Central memory CD8-positive, alpha-beta T cell (primary cell): Measurements from ENCODE around the gene PPP2R1B.

Source experiments
- ATAC-seq: fragments of 150-1000 bp; cut with Tn5 transposase; replicated peaks from 2 replicates; pipeline ENCODE4 v1.10.0; 2022; ENCODE audit warnings: mild to moderate bottlenecking, moderate FRiP score, moderate number of reproducible peaks; ENCODE audit not compliant: poor library complexity, severe bottlenecking; ENCODE audit errors: extremely low read depth
- DNase-seq, 2 donors: peaks; one replicate each; pipeline ENCODE4 v3.0.0; 2021; ENCODE audit warnings: low spot score in 2 of 2
- H3K27ac Mint-ChIP-seq: one replicate; pipeline ENCODE4 v1.8.0; 2022; ENCODE audit warnings: low read depth, mild to moderate bottlenecking, moderate library complexity, mixed read lengths
- H3K27me3 Mint-ChIP-seq: one replicate; pipeline ENCODE4 v1.8.0; 2022; ENCODE audit warnings: mixed read lengths
- H3K36me3 Mint-ChIP-seq: one replicate; pipeline ENCODE4 v1.8.0; 2022; ENCODE audit warnings: mild to moderate bottlenecking, moderate library complexity, mixed read lengths; ENCODE audit not compliant: insufficient read depth
- H3K4me1 Mint-ChIP-seq: one replicate; pipeline ENCODE4 v1.8.0; 2022; ENCODE audit warnings: mixed read lengths
- H3K4me3 Mint-ChIP-seq: one replicate; pipeline ENCODE4 v1.8.0; 2022; ENCODE audit warnings: mild to moderate bottlenecking, moderate library complexity, mixed read lengths
- H3K9me3 Mint-ChIP-seq: one replicate; pipeline ENCODE4 v1.8.0; 2022; ENCODE audit warnings: mixed read lengths

Gene PPP2R1B

DNA sequence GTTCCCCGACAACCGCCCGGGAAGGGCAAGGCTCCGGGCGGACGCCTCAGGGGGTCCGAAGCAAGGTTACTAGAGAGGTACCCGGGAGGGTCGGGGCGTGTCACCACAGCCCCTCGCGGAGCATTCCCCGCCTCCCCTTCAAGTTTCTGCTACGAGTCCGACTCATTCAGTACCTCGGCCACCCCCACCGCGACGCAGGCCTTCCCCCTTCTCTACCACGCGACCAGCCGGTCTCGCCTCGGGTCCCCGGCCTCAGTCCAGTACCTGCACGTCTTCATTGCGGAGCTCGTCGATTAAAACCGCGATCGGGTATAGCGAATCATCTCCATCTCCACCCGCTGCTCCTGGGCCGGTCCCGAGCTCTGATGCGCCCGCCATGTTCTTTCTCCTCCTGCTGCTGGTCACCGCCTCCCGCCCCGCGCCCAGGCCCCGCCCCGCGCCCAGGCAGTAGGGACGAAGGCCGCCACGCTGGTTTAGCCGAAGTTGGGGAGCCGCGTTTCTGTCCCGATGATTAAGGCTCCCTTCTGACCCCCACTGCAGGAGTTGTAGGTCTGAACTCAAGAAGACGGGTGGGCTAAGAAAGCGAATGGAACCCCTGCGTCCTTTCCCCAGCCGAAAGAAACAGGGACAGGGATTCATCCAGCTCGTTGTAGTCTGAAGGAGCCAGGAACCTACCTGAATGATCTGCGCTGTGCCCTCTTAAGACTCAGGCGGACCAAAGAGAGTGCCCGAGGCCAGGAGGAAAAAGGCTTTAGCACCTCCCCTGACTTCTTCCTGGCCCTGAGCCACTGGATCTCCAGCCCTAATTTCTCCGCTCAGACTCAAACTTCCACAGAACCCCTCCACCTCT, at the start of gene PPP2R1B:
Gene PPP2R1B (minus strand): TSS at position 406 of the 850 bp plus-strand sequence. CDS start 28 bp downstream, at position 378.
- H3K9me3 Mint-ChIP-seq: no peaks in the 10 kb centered on the region
- DNase-seq: peak; percentile 45 to 47
- ATAC-seq: peak; percentile 94
- peak within 1 kb of the TSS; percentile 98 for H3K27ac Mint-ChIP-seq
- H3K4me3 Mint-ChIP-seq: peak within 1 kb of the TSS; percentile 88
- H3K4me1 Mint-ChIP-seq: peaks cover 44% of the 10 kb centered on the region
- peaks cover 19% of the 10 kb centered on the region for H3K36me3 Mint-ChIP-seq
- H3K27me3 Mint-ChIP-seq: no peaks in the 10 kb centered on the region

DNA sequence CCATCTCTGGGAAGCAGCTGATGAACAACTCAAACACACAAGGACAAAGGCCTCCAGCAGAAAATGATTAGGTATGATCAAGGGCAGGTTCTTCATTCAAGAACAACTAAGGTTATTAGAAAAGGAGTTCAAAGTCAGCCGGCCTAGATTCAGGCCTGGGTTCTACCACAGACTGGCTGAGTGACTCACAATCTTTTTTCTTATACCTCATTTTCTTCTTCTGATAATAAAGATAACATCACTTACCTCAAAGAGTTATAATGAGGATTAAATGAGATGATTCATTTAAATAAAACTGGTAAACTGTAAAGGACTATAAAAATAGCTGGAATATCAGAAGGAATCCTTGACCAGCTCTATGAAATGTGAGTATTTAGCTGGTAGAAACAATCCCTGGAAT, 49.3 kb upstream of the PPP2R1B start:
- no peak for ATAC-seq
- H3K4me3 Mint-ChIP-seq: no peak overlapping the region
- no peak overlapping the region for H3K27ac Mint-ChIP-seq
- no peak for DNase-seq
- H3K36me3 Mint-ChIP-seq: peaks cover 2% of the 10 kb centered on the region
- peaks cover 4% of the 10 kb centered on the region for H3K4me1 Mint-ChIP-seq
- no peaks in the 10 kb centered on the region for H3K9me3 Mint-ChIP-seq
- H3K27me3 Mint-ChIP-seq: no peaks in the 10 kb centered on the region

DNA sequence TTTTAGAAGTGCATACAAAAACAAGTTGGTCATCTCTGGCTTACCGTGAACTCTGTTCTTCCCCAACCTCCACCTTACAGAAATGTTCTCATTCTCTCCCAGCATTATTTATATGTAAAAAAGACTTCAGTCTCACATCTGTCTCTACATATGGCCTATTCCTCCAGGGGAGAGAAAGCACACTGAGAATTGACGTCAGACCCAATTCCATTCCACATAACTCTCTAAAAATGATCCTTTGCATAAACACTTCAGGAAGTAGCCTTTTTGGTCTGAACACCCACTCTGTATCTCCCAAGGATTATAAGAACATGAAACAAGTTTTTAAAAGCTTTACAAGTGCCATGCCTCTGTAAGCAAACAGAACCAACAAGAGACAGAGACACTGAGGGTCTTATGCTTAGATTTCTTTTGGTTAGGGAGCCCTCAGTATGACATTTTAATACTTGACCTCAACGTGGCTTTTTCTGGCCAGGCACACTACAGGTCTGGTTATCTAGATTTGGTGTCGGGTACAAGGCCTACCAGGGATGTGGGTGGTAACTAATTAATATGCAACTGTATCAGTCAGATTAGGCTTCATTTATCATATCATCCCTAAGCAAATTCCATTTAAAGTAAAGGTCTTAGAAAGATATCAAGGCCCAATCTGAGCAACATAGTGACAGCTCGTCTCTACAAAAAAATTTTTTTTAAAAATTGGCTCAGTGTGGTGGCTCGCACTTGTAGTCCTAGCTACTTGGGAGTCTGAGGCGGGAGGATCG, 48.5 kb upstream of the PPP2R1B start:
- Mint-ChIP-seq H3K4me1 (peaks cover 4% of the 10 kb centered on the region), H3K27me3 (no peaks in the 10 kb centered on the region), H3K36me3 (peaks cover 3% of the 10 kb centered on the region), H3K27ac (no peak overlapping the region), H3K4me3 (no peak overlapping the region), H3K9me3 (no peaks in the 10 kb centered on the region)
- ATAC-seq: no peak
- DNase-seq: no peak

DNA sequence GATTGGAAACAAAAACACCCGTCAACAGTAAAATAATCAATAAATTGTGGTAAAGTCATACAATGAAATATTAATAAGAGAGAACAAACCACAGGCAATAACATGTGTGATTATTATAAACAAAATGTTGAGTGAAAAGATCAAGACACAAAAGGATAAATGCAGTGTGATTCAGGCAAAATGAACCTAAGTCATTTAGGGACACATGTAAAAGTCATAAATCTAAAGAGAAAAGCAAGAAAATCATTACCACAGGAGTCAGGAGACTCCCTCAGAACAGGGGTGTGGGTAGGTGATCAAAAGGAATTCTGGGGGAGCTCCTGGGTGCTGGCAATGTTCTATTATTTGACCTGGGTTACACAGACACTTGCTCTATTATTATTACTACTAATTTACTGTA, 47.9 kb upstream of the PPP2R1B start:
- Mint-ChIP-seq H3K36me3 (peaks cover 3% of the 10 kb centered on the region), H3K4me3 (no peak overlapping the region), H3K9me3 (no peaks in the 10 kb centered on the region), H3K27ac (no peak overlapping the region), H3K4me1 (peaks cover 4% of the 10 kb centered on the region), H3K27me3 (no peaks in the 10 kb centered on the region)
- DNase-seq (no peak), ATAC-seq (no peak)

DNA sequence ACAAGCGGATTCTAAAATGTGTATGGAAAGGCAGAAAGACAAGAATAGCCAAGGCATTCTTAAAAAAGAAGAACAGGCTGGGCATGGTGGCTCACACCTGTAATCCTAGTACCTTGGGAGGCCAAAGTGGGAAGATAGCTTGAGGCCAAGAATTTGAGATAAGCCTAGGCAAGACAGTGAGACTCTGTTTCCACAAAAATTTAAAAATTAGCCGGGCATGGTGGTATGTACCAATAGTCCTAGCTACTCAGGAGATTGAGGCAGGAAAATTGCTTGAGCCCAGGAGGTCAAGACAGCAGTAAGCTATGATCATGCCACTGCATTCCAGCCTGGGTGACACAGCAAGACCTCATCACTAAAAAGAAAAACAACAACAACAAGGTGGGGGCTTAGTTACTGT, 46.0 kb upstream of the PPP2R1B start:
- Mint-ChIP-seq H3K36me3 (peaks cover 13% of the 10 kb centered on the region), H3K27ac (no peak overlapping the region), H3K4me1 (peaks cover 4% of the 10 kb centered on the region), H3K27me3 (no peaks in the 10 kb centered on the region), H3K9me3 (no peaks in the 10 kb centered on the region), H3K4me3 (no peak overlapping the region)
- DNase-seq (no peak), ATAC-seq (no peak)

DNA sequence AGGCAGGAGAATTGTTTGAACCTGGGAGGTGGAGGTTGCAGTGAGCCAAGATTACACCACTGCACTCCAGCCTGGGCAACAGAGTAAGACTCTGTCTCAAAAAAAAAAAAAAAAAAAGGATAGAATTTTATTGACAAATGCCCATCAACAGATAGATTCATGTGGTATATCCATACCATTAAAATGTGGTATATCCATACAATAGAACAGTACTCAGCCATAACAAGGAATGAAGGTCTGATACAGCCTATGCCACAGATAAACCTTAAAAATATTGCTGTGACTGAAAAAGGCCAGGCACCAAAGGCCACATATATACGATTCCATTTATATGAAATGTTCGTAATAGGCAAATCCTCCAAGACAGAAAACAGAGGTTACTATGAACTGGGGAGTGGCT, 45.3 kb upstream of the PPP2R1B start:
- no peaks in the 10 kb centered on the region for H3K9me3 Mint-ChIP-seq
- H3K27me3 Mint-ChIP-seq: no peaks in the 10 kb centered on the region
- ATAC-seq (no peak), DNase-seq (no peak)
- H3K4me1 Mint-ChIP-seq: peaks cover 4% of the 10 kb centered on the region
- peaks cover 14% of the 10 kb centered on the region for H3K36me3 Mint-ChIP-seq
- H3K27ac Mint-ChIP-seq: no peak overlapping the region
- no peak overlapping the region for H3K4me3 Mint-ChIP-seq

DNA sequence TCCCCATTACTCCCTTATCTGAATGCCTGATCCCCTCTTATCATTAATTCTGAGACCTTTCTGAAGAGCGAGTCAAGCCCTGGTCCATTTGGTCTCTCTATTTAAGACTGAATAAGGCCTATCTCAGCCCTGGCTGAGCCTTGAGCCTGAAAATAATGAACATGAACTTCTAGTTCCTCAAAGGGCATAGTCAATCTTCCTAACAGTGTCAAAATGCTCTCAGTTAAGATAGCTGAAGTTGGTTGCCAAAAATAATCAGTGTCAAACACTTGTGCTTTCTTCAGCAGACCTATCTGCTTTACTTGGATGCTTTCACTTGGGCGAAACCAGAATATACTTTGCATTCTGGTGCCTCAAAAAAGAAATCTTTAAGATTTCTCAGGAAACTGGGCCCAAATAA, 42.6 kb upstream of the PPP2R1B start:
- peaks cover 20% of the 10 kb centered on the region for H3K36me3 Mint-ChIP-seq
- no peak for ATAC-seq
- peak overlapping the region; percentile 8 for H3K27ac Mint-ChIP-seq

DNA sequence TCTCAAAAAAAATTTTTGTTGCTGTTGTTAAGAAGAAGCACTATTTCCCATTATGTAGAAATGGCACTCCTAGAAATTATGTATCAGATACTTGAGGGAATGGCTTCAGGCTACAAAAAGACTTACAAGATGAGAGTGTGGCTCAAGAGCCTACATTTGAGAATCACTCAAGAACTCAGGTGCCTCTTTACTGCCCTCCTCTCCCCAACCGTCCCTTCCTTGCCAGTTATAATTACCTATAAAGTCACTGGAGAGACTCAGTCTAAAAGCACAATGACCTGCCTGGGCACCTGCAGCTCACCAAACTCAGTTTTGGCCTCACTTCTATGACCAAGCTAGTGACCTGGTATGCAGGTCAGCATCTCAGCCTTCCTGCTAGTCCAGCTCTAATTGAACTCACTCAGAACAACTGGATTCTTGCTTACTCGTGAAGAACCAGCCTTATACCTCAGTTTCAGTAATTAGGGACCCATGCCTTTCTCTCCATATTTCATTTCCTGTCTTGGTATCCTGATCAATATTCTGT, 41.9 kb upstream of the PPP2R1B start:
- H3K4me3 Mint-ChIP-seq: no peak overlapping the region
- peak overlapping the region; percentile 8 for H3K27ac Mint-ChIP-seq
- peaks cover 25% of the 10 kb centered on the region for H3K36me3 Mint-ChIP-seq
- no peaks in the 10 kb centered on the region for H3K9me3 Mint-ChIP-seq
- ATAC-seq: no peak
- no peaks in the 10 kb centered on the region for H3K4me1 Mint-ChIP-seq
- DNase-seq: no peak
- H3K27me3 Mint-ChIP-seq: no peaks in the 10 kb centered on the region

More for the DNA sequence above, 42.6 kb upstream of the PPP2R1B start:
- Mint-ChIP-seq H3K4me1 (peaks cover under 1% of the 10 kb centered on the region), H3K9me3 (no peaks in the 10 kb centered on the region), H3K4me3 (no peak overlapping the region), H3K27me3 (no peaks in the 10 kb centered on the region)
- DNase-seq: no peak

DNA sequence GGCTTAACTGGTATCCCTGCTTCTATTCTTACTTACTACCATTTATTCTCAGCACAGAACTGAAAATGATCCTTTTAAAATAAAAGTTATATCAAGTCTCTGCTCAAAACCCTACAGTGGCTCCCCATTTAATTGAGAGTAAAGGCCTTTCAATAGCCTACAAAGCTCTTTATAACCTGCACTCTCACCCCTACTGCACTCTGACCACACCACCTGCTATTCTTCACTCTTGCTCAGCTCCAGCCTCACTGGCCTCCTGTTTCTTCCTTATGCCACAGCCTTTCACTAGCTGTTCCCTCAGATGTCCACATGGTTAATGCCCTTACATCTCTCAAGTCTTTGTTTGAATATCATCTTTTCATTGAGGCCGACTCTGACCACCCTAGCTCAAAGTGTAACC, 40.9 kb upstream of the PPP2R1B start:
- Mint-ChIP-seq H3K27me3 (no peaks in the 10 kb centered on the region), H3K4me1 (no peaks in the 10 kb centered on the region), H3K4me3 (no peak overlapping the region), H3K36me3 (peaks cover 27% of the 10 kb centered on the region), H3K9me3 (no peaks in the 10 kb centered on the region), H3K27ac (peak overlapping the region; percentile 0)
- no peak for DNase-seq
- no peak for ATAC-seq

DNA sequence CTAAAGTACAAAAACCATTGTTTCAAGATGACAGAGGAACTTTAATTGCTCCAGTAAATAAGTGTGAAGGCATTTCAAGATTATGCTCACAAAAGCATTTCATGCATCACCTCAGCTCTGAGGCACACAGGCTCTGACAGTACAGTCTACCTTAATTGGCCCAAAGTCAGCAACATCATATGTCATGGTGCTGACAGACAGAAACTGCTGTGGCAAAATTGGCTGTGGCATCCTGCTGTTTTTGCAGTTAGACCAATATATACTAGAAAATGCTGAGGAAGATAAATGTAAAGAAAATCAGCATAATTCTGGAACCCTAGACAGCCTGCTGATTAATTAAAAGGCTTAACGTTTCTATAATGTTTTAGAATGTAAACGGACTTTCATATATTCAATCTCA, 34.9 kb upstream of the PPP2R1B start:
- ATAC-seq: no peak
- no peaks in the 10 kb centered on the region for H3K9me3 Mint-ChIP-seq
- H3K4me3 Mint-ChIP-seq: no peak overlapping the region
- H3K4me1 Mint-ChIP-seq: no peaks in the 10 kb centered on the region
- H3K36me3 Mint-ChIP-seq: peaks cover 15% of the 10 kb centered on the region
- DNase-seq: no peak
- no peak overlapping the region for H3K27ac Mint-ChIP-seq
- H3K27me3 Mint-ChIP-seq: no peaks in the 10 kb centered on the region

DNA sequence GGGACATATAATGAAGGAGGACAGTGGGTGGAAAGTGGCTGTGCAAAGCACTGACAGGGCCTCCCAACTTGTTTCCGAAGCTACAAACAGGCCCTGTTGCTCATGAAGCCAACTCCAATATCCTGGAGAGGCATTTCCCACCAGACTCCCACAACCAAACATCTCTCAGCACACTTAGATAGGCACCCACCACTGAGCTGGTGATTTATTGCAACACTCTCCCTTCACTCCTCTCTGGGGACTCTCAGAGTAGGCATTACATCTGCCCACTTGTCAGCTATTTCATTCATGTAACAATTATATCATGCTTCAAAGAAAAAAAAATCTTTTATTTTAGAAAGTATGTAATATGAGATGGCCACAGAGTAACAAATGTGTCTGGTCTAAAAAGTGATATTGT, 32.1 kb upstream of the PPP2R1B start:
- H3K4me1 Mint-ChIP-seq: no peaks in the 10 kb centered on the region
- ATAC-seq: no peak
- H3K4me3 Mint-ChIP-seq: no peak overlapping the region
- peaks cover 9% of the 10 kb centered on the region for H3K36me3 Mint-ChIP-seq
- no peaks in the 10 kb centered on the region for H3K9me3 Mint-ChIP-seq
- no peak overlapping the region for H3K27ac Mint-ChIP-seq
- DNase-seq: no peak
- no peaks in the 10 kb centered on the region for H3K27me3 Mint-ChIP-seq

DNA sequence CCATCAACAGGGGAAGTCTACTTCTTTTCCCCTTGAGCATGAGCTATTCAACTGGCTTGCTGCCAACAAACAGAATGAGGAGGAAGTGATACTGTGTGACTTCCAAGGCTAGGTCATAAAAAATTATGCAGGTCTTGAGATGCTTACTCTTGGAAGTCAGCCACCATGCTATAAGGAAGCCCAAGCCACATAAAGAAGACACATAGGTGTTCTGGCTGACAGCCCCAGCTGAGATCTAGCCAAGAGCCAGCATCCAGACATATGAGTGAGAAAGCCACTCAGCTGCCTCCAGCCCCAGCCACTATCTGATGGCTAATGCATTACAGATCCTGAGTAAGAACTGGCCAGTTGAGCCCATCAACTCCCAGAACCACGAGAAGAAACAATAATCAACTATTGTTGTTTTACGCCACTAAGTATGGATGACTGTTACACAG, 31.0 kb upstream of the PPP2R1B start:
- Mint-ChIP-seq H3K9me3 (no peaks in the 10 kb centered on the region), H3K36me3 (peaks cover 5% of the 10 kb centered on the region), H3K4me3 (no peak overlapping the region), H3K27me3 (no peaks in the 10 kb centered on the region), H3K27ac (no peak overlapping the region), H3K4me1 (no peaks in the 10 kb centered on the region)
- no peak for ATAC-seq
- DNase-seq: no peak

DNA sequence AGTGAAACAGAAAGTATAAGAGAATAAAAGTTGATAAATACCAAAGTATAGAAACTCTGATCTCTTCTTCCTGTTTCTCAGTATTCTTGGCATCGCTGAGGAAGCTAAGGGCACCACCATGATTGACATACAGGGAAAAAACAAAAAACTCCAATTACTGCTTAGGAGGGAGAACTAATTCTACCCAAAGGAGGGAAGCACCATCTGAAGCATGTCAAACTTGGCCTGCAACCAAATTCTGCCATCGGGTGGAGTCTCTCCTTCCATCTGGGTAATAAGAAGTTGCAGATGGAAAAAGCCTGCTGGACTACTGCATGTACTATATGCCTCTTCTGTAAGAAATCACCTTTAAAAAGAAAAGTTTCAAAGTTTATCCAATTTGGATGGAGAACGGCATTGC, 30.5 kb upstream of the PPP2R1B start:
- Mint-ChIP-seq H3K36me3 (peaks cover 5% of the 10 kb centered on the region), H3K4me1 (no peaks in the 10 kb centered on the region), H3K4me3 (no peak overlapping the region), H3K27me3 (no peaks in the 10 kb centered on the region), H3K27ac (no peak overlapping the region), H3K9me3 (no peaks in the 10 kb centered on the region)
- no peak for DNase-seq
- no peak for ATAC-seq
